ENCODE data around the gene PRELP.

DNA sequence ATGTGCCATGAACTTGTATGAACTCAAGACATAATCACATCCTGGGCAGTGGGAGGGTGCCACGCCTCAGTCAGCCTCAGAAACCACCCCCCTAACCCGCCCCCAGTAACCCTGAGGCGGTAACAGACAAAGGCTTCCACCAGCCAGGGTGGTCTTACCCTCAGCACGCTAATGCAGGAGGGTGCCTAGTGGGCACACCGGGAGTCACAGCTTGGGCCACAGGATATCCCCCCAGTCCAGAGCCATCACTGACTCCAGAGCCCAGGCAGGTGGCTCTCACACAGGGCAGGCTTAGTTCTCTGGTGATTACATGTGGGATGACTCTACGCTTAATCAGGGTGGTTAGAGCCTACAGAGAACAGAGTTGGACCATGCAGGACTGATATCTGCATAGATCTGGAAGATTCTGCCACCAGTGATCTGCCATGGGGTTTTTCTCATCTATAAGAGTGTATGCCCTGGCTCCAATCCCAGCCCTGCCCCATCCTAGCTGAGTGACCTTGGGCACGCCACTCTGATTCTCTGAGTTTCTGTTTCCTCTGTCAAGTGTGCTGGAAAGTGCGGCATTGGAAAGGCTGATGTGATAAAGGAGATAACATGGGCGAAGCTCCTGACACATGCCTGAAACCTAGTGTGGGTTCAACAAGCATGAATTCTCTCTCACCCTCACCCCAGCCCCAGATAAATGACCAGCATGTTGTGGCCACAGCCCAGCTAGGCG, 45.6 kb downstream of the PRELP start:
- TF ChIP-seq, protein P1, sequence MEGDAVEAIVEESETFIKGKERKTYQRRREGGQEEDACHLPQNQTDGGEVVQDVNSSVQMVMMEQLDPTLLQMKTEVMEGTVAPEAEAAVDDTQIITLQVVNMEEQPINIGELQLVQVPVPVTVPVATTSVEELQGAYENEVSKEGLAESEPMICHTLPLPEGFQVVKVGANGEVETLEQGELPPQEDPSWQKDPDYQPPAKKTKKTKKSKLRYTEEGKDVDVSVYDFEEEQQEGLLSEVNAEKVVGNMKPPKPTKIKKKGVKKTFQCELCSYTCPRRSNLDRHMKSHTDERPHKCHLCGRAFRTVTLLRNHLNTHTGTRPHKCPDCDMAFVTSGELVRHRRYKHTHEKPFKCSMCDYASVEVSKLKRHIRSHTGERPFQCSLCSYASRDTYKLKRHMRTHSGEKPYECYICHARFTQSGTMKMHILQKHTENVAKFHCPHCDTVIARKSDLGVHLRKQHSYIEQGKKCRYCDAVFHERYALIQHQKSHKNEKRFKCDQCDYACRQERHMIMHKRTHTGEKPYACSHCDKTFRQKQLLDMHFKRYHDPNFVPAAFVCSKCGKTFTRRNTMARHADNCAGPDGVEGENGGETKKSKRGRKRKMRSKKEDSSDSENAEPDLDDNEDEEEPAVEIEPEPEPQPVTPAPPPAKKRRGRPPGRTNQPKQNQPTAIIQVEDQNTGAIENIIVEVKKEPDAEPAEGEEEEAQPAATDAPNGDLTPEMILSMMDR (IDR thresholded peaks at IDR 0.05), result no peak
- TF ChIP-seq REST (IDR thresholded peaks at IDR 0.05; ENCODE audit: insufficient read depth in 1 of 2, low read depth in 2 of 2, low read length in 1 of 2), result no peak
- no peak for TF ChIP-seq POLR2AphosphoS5 (IDR thresholded peaks at IDR 0.05; ENCODE audit: low read depth, low read length)
- no peak for TF ChIP-seq SIN3A (IDR thresholded peaks at IDR 0.05; ENCODE audit: borderline replicate concordance, insufficient read depth, low read depth, low read length)
